B cell (primary cell): ENCODE results near the gene CAVIN2. TPM values are rescaled to one million over a fixed set of nuclear protein-coding genes. Genes with fewer than 3 reads are reported as not detected.

Experiments used
- ATAC-seq: fragments of 200-7000 bp; cut with Tn5 transposase; one replicate; pipeline ENCODE4 v1.10.0; 2021; ENCODE audit warnings: low read depth, mild to moderate bottlenecking, moderate number of reproducible peaks, moderate library complexity
- CTCF ChIA-PET: fragments of 350-600 bp; sonication (Branson Sonifier 250); formaldehyde crosslinking; loops from one replicate; lab custom pipeline; 2021; ENCODE audit warnings: antibody characterized with exemption, inconsistent platforms; lab: Charles Lee
- POLR2A ChIA-PET: fragments of 350-600 bp; sonication (Branson Sonifier 250); formaldehyde crosslinking; loops from one replicate; lab custom pipeline; 2021; ENCODE audit warnings: antibody characterized with exemption; lab: Charles Lee
- DNase-seq: peaks from one replicate; pipeline ENCODE4 v3.0.0; 2013
- H2AFZ ChIP-seq: 2 replicates; pipeline ENCODE4 v1.6.1; 2012; ENCODE audit warnings: mild to moderate bottlenecking, low read depth, low read length; ENCODE audit not compliant: insufficient read depth, poor library complexity, severe bottlenecking
- H3K27ac ChIP-seq, 2 donors: 1 replicate in 1 of 2; 2 replicates in 1 of 2; pipeline ENCODE4 v1.5.1; 2012 to 2013; ENCODE audit warnings: low read length in 2 of 2, mild to moderate bottlenecking in 2 of 2, moderate library complexity in 1 of 2
- H3K27me3 ChIP-seq, 4 experiments: fragments of 200-600 bp in 1 of 4; sonication (generic) in 1 of 4; replicated peaks in 1 of 4; 1 replicate in 2 of 4; 2 replicates in 2 of 4; pipeline versions ENCODE4 v1.6.1 to v1.7.0; 2013 to 2016; ENCODE audit warnings: low read length in 3 of 4, mild to moderate bottlenecking in 2 of 4, mixed read lengths in 1 of 4, moderate library complexity in 1 of 4; ENCODE audit not compliant: insufficient read depth in 4 of 4, control insufficient read depth in 3 of 4; ENCODE audit errors: control extremely low read depth in 1 of 4
- H3K36me3 ChIP-seq, 2 experiments: replicated peaks in 1 of 2; 1 replicate in 1 of 2; 2 replicates in 1 of 2; pipeline versions ENCODE4 v1.6.1 to v1.7.1; 2013; ENCODE audit warnings: low read length in 1 of 2; ENCODE audit not compliant: insufficient read depth in 2 of 2, control insufficient read depth in 1 of 2; ENCODE audit errors: control extremely low read depth in 1 of 2, extremely low read depth in 1 of 2
- H3K4me1 ChIP-seq, 2 donors: fragments of 200-600 bp in 1 of 2; sonication (generic) in 1 of 2; 1 replicate in 1 of 2; 2 replicates in 1 of 2; pipeline versions ENCODE4 v1.5.1 to v1.6.1; 2013 to 2017; ENCODE audit warnings: low read length in 2 of 2; ENCODE audit not compliant: control insufficient read depth in 2 of 2, insufficient read depth in 2 of 2
- H3K4me2 ChIP-seq: replicated peaks from 2 replicates; pipeline ENCODE3; 2012; ENCODE audit warnings: mild to moderate bottlenecking, low read depth, low read length; ENCODE audit not compliant: poor library complexity, severe bottlenecking
- H3K4me3 ChIP-seq, 5 experiments: fragments of 200-600 bp in 1 of 5; sonication (generic) in 1 of 5; 1 replicate in 3 of 5; 2 replicates in 2 of 5; pipeline versions ENCODE4 v1.5.1 to v1.7.0; 2011 to 2016; ENCODE audit warnings: low read length in 4 of 5, mild to moderate bottlenecking in 4 of 5, low read depth in 2 of 5, control low read depth in 1 of 5, moderate library complexity in 1 of 5; ENCODE audit not compliant: insufficient read depth in 1 of 5; ENCODE audit errors: control extremely low read depth in 1 of 5, extremely low read depth in 1 of 5
- H3K79me2 ChIP-seq: fragments of 200-600 bp; sonication (generic); one replicate; pipeline ENCODE4 v1.6.0; 2016; ENCODE audit warnings: low read length; ENCODE audit not compliant: control insufficient read depth, insufficient read depth
- H3K9ac ChIP-seq: fragments of 200-600 bp; sonication (generic); 2 replicates; pipeline ENCODE4 v1.6.1; 2017; ENCODE audit warnings: mild to moderate bottlenecking, low read length, moderate library complexity
- H3K9me3 ChIP-seq, 3 donors: one replicate each; pipeline versions ENCODE4 v1.6.1 to v1.7.1; 2013; ENCODE audit warnings: low read length in 2 of 3; ENCODE audit not compliant: control insufficient read depth in 2 of 3, insufficient read depth in 1 of 3; ENCODE audit errors: control extremely low read depth in 1 of 3
- H4K20me1 ChIP-seq: 2 replicates; pipeline ENCODE4 v1.6.0; 2012; ENCODE audit warnings: mild to moderate bottlenecking, low read length; ENCODE audit not compliant: insufficient read depth, control insufficient read depth, poor library complexity, severe bottlenecking
- H3K27ac Mint-ChIP-seq: one replicate; pipeline ENCODE4 v1.8.0; 2021; ENCODE audit warnings: mixed read lengths
- H3K27me3 Mint-ChIP-seq: one replicate; pipeline ENCODE4 v1.8.0; 2021; ENCODE audit warnings: mixed read lengths
- H3K4me1 Mint-ChIP-seq: one replicate; pipeline ENCODE4 v1.8.0; 2021; ENCODE audit warnings: mixed read lengths
- H3K4me3 Mint-ChIP-seq: one replicate; pipeline ENCODE4 v1.8.0; 2021; ENCODE audit warnings: mixed read lengths
- H3K9me3 Mint-ChIP-seq: one replicate; pipeline ENCODE4 v1.8.0; 2022; ENCODE audit warnings: mixed read lengths; ENCODE audit not compliant: insufficient read depth
- CTCF ChIP-seq: fragments of 200-600 bp; IDR thresholded peaks from one replicate; pipeline ENCODE4 v1.8.0; 2022; ENCODE audit warnings: antibody characterized with exemption, mild to moderate bottlenecking
- EZH2 ChIP-seq: IDR thresholded peaks from 2 replicates; pipeline ENCODE4 v1.6.1; 2012; ENCODE audit warnings: borderline replicate concordance, low read depth, mild to moderate bottlenecking, moderate library complexity, low read length; ENCODE audit not compliant: insufficient read depth, poor library complexity, severe bottlenecking
- WGBS: methylation state at CpG from one replicate; pipeline ENCODE4 v1.1.5; 2013; ENCODE audit warnings: missing lambda C conversion rate; ENCODE audit not compliant: insufficient coverage; 5-methylcytosine and 5-hydroxymethylcytosine counted together
- intact Hi-C: fragments of 100-400 bp; cut with micrococcal nuclease; formaldehyde crosslinking; loops from one replicate; pipeline ENCODE4 v1.10.0; 2022
- polyA plus RNA-seq: library from polyadenylated mRNA; depleted of rRNA; stranded (reverse); fragments of >200 nt; gene quantifications from 2 replicates; pipeline ENCODE4 v1.2.3, GENCODE V29; 2012
- total RNA-seq, 2 donors: library from RNA; stranded (reverse); fragments of 120-200 nt in 1 of 2; gene quantifications; 1 replicate in 1 of 2; 2 replicates in 1 of 2; pipeline versions ENCODE4 v1.2.3 to v1.2.4, GENCODE V29; 2013 to 2022

Gene CAVIN2
- total and polyA plus RNA-seq, 2 donors (not counting 1 experiment from before 2014, with no cell fraction given): 0.15 TPM; not detected in 1

GRCh38 chr2:191895195-191895594 is 48.3 kb upstream of the CAVIN2 start:
- no peak overlapping the region for H3K4me3 Mint-ChIP-seq
- TF ChIP-seq EZH2 (no peak), CTCF (no peak)
- ChIA-PET CTCF (no interaction called here), POLR2A (no interaction called here)
- peaks cover 4% of the 10 kb centered on the region for H3K27me3 Mint-ChIP-seq
- Histone ChIP-seq H3K4me3 (no peak overlapping the region), H3K4me2 (no peak overlapping the region), H2AFZ (no peak overlapping the region), H4K20me1 (no peaks in the 10 kb centered on the region), H3K79me2 (no peaks in the 10 kb centered on the region), H3K27ac (no peak overlapping the region), H3K27me3 (no peaks in the 10 kb centered on the region), H3K9me3 (peaks cover 0 to 1% (median 0%) of the 10 kb centered on the region in 3 donors), H3K9ac (no peak overlapping the region), H3K36me3 (no peaks in the 10 kb centered on the region), H3K4me1 (no peaks in the 10 kb centered on the region)
- 100% methylated on average over 4 of the region's 4 CpGs for WGBS
- DNase-seq: no peak
- H3K4me1 Mint-ChIP-seq: no peaks in the 10 kb centered on the region
- no peak overlapping the region for H3K27ac Mint-ChIP-seq
- no peak for ATAC-seq
- H3K9me3 Mint-ChIP-seq: no peaks in the 10 kb centered on the region
- intact Hi-C loops: no loop called here

GRCh38 chr2:191894681-191895147 is 47.8 kb upstream of the CAVIN2 start:
- ChIA-PET POLR2A (no interaction called here), CTCF (no interaction called here)
- Histone ChIP-seq H4K20me1 (no peaks in the 10 kb centered on the region), H3K79me2 (no peaks in the 10 kb centered on the region), H3K9me3 (peaks cover 0 to 1% (median 0%) of the 10 kb centered on the region in 3 donors), H3K9ac (no peak overlapping the region), H3K27ac (no peak overlapping the region), H3K4me2 (no peak overlapping the region), H3K27me3 (no peaks in the 10 kb centered on the region), H2AFZ (no peak overlapping the region), H3K36me3 (no peaks in the 10 kb centered on the region), H3K4me1 (no peaks in the 10 kb centered on the region), H3K4me3 (no peak overlapping the region)
- WGBS: 75% methylated on average over 1 of the region's 3 CpGs
- H3K27me3 Mint-ChIP-seq: peaks cover 4% of the 10 kb centered on the region
- DNase-seq: no peak
- intact Hi-C loops: no loop called here
- no peaks in the 10 kb centered on the region for H3K9me3 Mint-ChIP-seq
- no peak for TF ChIP-seq CTCF
- TF ChIP-seq EZH2: no peak
- H3K4me3 Mint-ChIP-seq: no peak overlapping the region
- ATAC-seq: no peak
- H3K27ac Mint-ChIP-seq: no peak overlapping the region
- no peaks in the 10 kb centered on the region for H3K4me1 Mint-ChIP-seq
